ENCODE data around the gene PGAP6. TPM values are rescaled to one million over a fixed set of nuclear protein-coding genes. Genes with fewer than 3 reads are reported as not detected.

Gene PGAP6
- total and polyA plus RNA-seq, 2 of the 13 experiments (the other 11 are each of a cell fraction or from before 2014, with no cell fraction given): 52.7 to 136 TPM

DNA sequence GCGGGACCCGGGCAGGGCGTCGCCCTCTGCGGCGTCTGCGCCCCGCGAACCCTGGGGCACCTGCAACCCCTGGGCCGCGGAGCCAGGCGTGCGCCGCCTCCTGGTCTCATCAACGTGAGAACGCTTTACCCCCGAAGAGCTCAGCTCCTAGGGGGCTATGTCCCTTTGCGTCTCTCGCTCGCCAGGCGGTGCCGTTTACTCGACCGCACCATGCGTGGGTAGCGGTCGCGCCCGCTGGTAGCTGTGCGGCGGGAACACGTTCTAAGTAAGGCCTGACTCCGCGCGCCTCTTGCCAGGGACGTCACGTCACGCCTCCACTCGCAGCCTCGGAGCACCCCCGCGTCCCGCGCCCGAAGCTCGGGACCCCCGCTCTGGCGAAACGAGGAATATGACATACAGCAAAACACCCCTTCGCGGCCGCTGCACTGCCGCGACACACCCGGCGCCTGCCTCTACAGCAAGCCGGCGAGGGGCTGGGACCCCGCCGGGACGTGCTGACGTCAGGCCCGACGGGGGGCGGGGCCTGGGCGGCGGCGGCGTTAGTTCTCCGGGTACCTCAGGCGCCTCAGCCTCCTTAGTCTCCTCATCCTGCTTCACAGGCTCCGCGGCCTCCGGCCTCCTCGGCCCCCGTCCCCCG, 43.4 kb upstream of the PGAP6 start, which contains the start of gene RAB11FIP3 (continued):
- TF ChIP-seq, protein P1, sequence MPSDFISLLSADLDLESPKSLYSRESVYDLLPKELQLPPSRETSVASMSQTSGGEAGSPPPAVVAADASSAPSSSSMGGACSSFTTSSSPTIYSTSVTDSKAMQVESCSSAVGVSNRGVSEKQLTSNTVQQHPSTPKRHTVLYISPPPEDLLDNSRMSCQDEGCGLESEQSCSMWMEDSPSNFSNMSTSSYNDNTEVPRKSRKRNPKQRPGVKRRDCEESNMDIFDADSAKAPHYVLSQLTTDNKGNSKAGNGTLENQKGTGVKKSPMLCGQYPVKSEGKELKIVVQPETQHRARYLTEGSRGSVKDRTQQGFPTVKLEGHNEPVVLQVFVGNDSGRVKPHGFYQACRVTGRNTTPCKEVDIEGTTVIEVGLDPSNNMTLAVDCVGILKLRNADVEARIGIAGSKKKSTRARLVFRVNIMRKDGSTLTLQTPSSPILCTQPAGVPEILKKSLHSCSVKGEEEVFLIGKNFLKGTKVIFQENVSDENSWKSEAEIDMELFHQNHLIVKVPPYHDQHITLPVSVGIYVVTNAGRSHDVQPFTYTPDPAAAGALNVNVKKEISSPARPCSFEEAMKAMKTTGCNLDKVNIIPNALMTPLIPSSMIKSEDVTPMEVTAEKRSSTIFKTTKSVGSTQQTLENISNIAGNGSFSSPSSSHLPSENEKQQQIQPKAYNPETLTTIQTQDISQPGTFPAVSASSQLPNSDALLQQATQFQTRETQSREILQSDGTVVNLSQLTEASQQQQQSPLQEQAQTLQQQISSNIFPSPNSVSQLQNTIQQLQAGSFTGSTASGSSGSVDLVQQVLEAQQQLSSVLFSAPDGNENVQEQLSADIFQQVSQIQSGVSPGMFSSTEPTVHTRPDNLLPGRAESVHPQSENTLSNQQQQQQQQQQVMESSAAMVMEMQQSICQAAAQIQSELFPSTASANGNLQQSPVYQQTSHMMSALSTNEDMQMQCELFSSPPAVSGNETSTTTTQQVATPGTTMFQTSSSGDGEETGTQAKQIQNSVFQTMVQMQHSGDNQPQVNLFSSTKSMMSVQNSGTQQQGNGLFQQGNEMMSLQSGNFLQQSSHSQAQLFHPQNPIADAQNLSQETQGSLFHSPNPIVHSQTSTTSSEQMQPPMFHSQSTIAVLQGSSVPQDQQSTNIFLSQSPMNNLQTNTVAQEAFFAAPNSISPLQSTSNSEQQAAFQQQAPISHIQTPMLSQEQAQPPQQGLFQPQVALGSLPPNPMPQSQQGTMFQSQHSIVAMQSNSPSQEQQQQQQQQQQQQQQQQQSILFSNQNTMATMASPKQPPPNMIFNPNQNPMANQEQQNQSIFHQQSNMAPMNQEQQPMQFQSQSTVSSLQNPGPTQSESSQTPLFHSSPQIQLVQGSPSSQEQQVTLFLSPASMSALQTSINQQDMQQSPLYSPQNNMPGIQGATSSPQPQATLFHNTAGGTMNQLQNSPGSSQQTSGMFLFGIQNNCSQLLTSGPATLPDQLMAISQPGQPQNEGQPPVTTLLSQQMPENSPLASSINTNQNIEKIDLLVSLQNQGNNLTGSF (CRISPR knock-in tag; IDR thresholded peaks at IDR 0.05): 0 out of 2 replicates have a peak, but pooled peaks have one; percentile 47
- peak; percentile 95; the same call in 1 of the 2 replicates for TF ChIP-seq ZNF567 (CRISPR knock-in tag; IDR thresholded peaks at IDR 0.05; ENCODE audit: borderline replicate concordance)
- no peak; the same call in 1 of the 2 replicates for TF ChIP-seq TP53 (CRISPR knock-in tag; conservative IDR thresholded peaks at IDR 0.05)
- TF ChIP-seq, protein P2, sequence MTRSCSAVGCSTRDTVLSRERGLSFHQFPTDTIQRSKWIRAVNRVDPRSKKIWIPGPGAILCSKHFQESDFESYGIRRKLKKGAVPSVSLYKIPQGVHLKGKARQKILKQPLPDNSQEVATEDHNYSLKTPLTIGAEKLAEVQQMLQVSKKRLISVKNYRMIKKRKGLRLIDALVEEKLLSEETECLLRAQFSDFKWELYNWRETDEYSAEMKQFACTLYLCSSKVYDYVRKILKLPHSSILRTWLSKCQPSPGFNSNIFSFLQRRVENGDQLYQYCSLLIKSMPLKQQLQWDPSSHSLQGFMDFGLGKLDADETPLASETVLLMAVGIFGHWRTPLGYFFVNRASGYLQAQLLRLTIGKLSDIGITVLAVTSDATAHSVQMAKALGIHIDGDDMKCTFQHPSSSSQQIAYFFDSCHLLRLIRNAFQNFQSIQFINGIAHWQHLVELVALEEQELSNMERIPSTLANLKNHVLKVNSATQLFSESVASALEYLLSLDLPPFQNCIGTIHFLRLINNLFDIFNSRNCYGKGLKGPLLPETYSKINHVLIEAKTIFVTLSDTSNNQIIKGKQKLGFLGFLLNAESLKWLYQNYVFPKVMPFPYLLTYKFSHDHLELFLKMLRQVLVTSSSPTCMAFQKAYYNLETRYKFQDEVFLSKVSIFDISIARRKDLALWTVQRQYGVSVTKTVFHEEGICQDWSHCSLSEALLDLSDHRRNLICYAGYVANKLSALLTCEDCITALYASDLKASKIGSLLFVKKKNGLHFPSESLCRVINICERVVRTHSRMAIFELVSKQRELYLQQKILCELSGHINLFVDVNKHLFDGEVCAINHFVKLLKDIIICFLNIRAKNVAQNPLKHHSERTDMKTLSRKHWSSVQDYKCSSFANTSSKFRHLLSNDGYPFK (CRISPR knock-in tag; IDR thresholded peaks at IDR 0.05; ENCODE audit: borderline replicate concordance): peak; percentile 59; the same call in 1 of the 2 replicates
- no peak for TF ChIP-seq ZNF569 (CRISPR knock-in tag; IDR thresholded peaks at IDR 0.05; ENCODE audit: borderline replicate concordance)
- TF ChIP-seq, protein P3, sequence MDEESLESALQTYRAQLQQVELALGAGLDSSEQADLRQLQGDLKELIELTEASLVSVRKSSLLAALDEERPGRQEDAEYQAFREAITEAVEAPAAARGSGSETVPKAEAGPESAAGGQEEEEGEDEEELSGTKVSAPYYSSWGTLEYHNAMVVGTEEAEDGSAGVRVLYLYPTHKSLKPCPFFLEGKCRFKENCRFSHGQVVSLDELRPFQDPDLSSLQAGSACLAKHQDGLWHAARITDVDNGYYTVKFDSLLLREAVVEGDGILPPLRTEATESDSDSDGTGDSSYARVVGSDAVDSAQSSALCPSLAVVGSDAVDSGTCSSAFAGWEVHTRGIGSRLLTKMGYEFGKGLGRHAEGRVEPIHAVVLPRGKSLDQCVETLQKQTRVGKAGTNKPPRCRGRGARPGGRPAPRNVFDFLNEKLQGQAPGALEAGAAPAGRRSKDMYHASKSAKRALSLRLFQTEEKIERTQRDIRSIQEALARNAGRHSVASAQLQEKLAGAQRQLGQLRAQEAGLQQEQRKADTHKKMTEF (CRISPR knock-in tag; IDR thresholded peaks at IDR 0.05): peak; percentile 65
- peak; percentile 94; the same call in 1 of the 2 replicates for TF ChIP-seq MTERF4 (CRISPR knock-in tag; IDR thresholded peaks at IDR 0.05)
- TF ChIP-seq, protein P4, sequence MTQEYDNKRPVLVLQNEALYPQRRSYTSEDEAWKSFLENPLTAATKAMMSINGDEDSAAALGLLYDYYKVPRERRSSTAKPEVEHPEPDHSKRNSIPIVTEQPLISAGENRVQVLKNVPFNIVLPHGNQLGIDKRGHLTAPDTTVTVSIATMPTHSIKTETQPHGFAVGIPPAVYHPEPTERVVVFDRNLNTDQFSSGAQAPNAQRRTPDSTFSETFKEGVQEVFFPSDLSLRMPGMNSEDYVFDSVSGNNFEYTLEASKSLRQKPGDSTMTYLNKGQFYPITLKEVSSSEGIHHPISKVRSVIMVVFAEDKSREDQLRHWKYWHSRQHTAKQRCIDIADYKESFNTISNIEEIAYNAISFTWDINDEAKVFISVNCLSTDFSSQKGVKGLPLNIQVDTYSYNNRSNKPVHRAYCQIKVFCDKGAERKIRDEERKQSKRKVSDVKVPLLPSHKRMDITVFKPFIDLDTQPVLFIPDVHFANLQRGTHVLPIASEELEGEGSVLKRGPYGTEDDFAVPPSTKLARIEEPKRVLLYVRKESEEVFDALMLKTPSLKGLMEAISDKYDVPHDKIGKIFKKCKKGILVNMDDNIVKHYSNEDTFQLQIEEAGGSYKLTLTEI (CRISPR knock-in tag; conservative IDR thresholded peaks at IDR 0.05): no peak
- no peak for TF ChIP-seq GPBP1L1 (CRISPR knock-in tag; IDR thresholded peaks at IDR 0.05)
